Mesothelial cell of epicardium (in vitro differentiated cells): Measurements from ENCODE around the gene MAP3K8. TPM values are rescaled to one million over a fixed set of nuclear protein-coding genes. Genes with fewer than 3 reads are reported as not detected.

Experiments used
- DNase-seq, 2 experiments: peaks; one replicate each; pipeline ENCODE4 v3.0.0; 2021; ENCODE audit warnings: low spot score in 2 of 2; ENCODE audit not compliant: unreplicated experiment in 2 of 2
- H3K27ac Mint-ChIP-seq: 2 replicates; pipeline ENCODE4 v1.8.0; 2021; ENCODE audit warnings: mixed read lengths
- H3K27me3 Mint-ChIP-seq: 2 replicates; pipeline ENCODE4 v1.8.0; 2021; ENCODE audit warnings: low read depth, mixed read lengths
- H3K36me3 Mint-ChIP-seq: 2 replicates; pipeline ENCODE4 v1.8.0; 2021; ENCODE audit warnings: mixed read lengths
- H3K4me1 Mint-ChIP-seq: 2 replicates; pipeline ENCODE4 v1.8.0; 2021; ENCODE audit warnings: mixed read lengths
- H3K4me3 Mint-ChIP-seq: 2 replicates; pipeline ENCODE4 v1.8.0; 2021; ENCODE audit warnings: mild to moderate bottlenecking, moderate library complexity, mixed read lengths
- H3K9me3 Mint-ChIP-seq: 2 replicates; pipeline ENCODE4 v1.8.0; 2021; ENCODE audit warnings: mixed read lengths
- total RNA-seq: library from RNA; stranded (reverse); gene quantifications from 3 replicates; pipeline ENCODE4 v1.2.1, GENCODE V29; 2021
- TF ChIP-seq, protein P1 (sequence below): fragments of 200-600 bp; sonication (generic); IDR thresholded peaks from one replicate; pipeline ENCODE4 v1.5.0; 2021; ENCODE audit warnings: antibody characterized with exemption; ENCODE audit not compliant: unreplicated experiment

Gene MAP3K8
- total RNA-seq, 1 donor from 2014 or later, result 25.0 TPM

DNA sequence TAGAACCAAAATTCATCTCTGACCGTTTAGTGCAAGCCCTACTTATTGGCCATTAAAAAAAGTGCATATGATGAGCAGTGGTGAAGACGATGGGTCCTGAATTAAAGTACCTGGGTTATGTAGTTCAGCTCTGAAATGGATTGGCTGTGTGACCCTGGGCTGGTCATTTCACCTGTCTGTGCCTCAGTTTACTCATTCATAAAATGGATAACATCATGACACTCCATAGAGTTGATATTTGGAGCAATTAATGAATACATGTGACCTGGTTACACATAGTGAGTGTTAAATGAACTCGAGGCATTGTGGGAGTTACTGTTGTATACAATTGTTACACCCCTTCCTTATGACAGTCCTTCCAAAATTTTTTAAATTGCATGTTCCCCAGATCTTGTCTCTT is 9.1 kb downstream of the MAP3K8 start:
- peaks cover 9% of the 10 kb centered on the region for H3K4me1 Mint-ChIP-seq
- peaks cover 21% of the 10 kb centered on the region for H3K36me3 Mint-ChIP-seq
- no peaks in the 10 kb centered on the region for H3K27me3 Mint-ChIP-seq
- H3K9me3 Mint-ChIP-seq, result no peaks in the 10 kb centered on the region
- H3K27ac Mint-ChIP-seq, result no peak overlapping the region
- H3K4me3 Mint-ChIP-seq, result no peak overlapping the region
- TF ChIP-seq, protein P1, sequence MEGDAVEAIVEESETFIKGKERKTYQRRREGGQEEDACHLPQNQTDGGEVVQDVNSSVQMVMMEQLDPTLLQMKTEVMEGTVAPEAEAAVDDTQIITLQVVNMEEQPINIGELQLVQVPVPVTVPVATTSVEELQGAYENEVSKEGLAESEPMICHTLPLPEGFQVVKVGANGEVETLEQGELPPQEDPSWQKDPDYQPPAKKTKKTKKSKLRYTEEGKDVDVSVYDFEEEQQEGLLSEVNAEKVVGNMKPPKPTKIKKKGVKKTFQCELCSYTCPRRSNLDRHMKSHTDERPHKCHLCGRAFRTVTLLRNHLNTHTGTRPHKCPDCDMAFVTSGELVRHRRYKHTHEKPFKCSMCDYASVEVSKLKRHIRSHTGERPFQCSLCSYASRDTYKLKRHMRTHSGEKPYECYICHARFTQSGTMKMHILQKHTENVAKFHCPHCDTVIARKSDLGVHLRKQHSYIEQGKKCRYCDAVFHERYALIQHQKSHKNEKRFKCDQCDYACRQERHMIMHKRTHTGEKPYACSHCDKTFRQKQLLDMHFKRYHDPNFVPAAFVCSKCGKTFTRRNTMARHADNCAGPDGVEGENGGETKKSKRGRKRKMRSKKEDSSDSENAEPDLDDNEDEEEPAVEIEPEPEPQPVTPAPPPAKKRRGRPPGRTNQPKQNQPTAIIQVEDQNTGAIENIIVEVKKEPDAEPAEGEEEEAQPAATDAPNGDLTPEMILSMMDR, result no peak
- DNase-seq, result no peak

DNA sequence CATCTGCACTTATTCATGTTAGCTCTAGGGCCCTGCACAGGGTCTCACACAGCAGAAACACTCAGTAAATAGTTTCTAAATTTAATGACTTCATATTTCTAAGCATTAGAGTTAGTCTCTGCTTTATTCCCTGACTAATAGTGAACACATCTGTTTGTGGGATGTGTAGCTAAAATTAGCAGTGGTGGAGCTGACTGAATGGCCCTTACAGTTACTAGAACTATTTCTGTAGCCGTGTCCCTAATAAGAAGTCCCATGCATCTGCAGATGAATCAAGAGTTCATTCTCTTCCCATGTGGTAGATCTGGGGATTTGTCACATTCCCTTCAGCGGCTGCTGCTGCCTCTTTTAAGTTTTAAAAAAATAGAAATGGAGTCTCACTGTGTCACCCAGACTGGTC is 11.7 kb downstream of the MAP3K8 start:
- Mint-ChIP-seq H3K27ac (peak overlapping the region; percentile 60), H3K4me1 (peaks cover 2% of the 10 kb centered on the region)

DNA sequence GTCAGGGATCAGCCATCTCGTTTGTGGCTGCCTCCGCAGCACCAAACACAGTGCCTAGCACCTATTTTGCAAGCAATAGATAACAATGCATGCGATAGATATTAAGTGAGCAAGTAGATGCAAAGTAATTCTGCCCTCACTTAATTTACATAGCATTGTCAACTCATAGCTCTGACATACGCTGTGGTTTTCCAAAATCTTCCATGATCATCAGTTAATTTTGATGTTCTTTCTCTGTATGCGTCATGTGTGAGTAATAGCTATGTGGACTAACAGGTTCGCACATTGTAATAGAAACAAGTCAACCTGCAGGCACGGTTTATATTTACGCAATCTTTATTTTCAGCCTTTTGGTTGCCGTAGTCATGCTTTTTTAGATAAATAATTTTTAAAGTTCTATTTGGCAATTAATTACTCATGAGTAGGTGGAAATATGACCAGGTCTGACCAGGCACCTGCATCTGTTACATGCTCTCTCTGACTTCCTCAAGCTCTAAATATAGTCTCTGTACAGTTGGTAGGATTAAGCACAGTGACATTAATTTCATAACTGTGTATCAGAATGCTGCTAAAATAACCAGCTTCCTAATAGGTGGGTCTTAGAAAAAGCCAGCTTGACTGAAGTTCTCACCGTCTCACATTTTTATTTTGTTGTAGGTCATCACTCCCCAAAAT is 13.3 kb downstream of the MAP3K8 start:
- H3K9me3 Mint-ChIP-seq, result no peaks in the 10 kb centered on the region
- DNase-seq, result no peak
- TF ChIP-seq, protein P1, result no peak
- peaks cover 34% of the 10 kb centered on the region for H3K36me3 Mint-ChIP-seq
- peaks cover 2% of the 10 kb centered on the region for H3K4me1 Mint-ChIP-seq
- H3K27ac Mint-ChIP-seq, result peak overlapping the region; percentile 22
- H3K27me3 Mint-ChIP-seq, result no peaks in the 10 kb centered on the region
- no peak overlapping the region for H3K4me3 Mint-ChIP-seq

More for the DNA sequence above, 11.7 kb downstream of the MAP3K8 start:
- TF ChIP-seq, protein P1, result no peak
- DNase-seq, result no peak
- Mint-ChIP-seq H3K4me3 (no peak overlapping the region), H3K27me3 (no peaks in the 10 kb centered on the region), H3K36me3 (peaks cover 34% of the 10 kb centered on the region), H3K9me3 (no peaks in the 10 kb centered on the region)

DNA sequence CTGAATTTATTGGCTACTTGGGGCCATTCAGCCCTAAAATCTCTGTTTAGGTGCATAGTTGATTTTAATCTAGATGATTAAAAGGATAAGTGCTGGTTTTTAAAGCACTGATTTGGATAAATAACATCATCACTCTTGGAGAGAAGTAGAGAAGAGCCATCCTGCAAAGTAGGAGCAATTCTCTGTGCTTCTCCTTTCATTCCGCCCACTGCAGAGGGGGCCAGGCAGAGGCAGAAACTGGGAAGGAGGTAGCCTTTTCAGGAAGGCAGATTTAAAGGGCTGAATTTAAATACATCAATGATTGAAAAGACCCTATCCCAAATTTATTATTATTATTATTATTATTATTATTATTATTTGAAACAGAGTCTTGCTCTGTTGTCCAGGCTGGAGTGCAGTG is 14.1 kb downstream of the MAP3K8 start:
- no peaks in the 10 kb centered on the region for H3K27me3 Mint-ChIP-seq
- H3K27ac Mint-ChIP-seq, result no peak overlapping the region
- TF ChIP-seq, protein P1, result no peak
- H3K4me3 Mint-ChIP-seq, result no peak overlapping the region
- DNase-seq, result no peak
- H3K36me3 Mint-ChIP-seq, result peaks cover 34% of the 10 kb centered on the region
- H3K4me1 Mint-ChIP-seq, result peaks cover 2% of the 10 kb centered on the region
- H3K9me3 Mint-ChIP-seq, result no peaks in the 10 kb centered on the region

DNA sequence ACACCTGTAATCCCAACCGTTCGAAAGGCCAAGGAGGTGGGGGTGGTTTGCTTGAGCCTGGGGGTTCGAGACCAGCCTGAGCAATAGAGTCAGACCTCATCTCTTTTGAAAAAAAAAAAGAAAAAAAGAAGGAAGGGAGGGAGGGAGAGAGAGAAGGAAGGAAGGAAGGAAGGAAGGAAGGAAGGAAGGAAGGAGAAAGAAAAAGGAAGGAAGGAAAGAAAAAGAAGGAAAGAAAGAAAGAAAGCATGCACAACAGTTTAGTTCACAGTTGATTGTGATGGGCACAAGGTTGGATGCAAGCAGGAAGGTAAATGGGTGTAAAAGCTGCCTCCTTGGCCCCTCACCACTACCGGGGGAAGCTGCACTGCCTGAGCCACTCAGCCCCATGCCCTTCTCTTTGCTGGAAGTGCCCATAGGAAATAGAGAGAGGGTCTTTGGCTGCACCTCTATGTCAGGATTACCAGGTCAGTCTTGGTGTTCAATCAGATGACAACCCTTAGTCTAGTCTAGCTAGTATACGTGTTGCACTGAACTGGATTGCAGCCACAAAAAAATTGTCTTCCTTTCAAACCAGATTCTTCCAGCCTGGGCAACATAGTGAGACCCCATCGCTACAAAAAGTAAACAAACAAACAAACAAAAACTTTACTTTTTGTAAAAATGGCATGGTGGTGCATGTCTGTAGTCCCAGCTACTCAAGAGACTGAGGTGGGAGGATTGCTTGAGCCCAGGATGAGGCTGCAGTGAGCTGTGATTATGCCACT is 20.0 kb downstream of the MAP3K8 start:
- DNase-seq, result no peak
- Mint-ChIP-seq H3K27me3 (no peaks in the 10 kb centered on the region), H3K4me1 (peaks cover 3% of the 10 kb centered on the region), H3K9me3 (no peaks in the 10 kb centered on the region), H3K27ac (peak overlapping the region; percentile 40), H3K4me3 (no peak overlapping the region), H3K36me3 (peaks cover 13% of the 10 kb centered on the region)
- TF ChIP-seq, protein P1, result no peak
